ENCODE data around the gene SCYGR2. TPM values are rescaled to one million over a fixed set of nuclear protein-coding genes. Genes with fewer than 3 reads are reported as not detected.

SCYGR2 gene
- total and polyA plus RNA-seq, 8 donors, result not detected

- intact Hi-C loops (cut with DNase I), result no loop called here
- Histone ChIP-seq H3K4me3 (no peak overlapping the region), H3K27me3 (no peaks in the 10 kb centered on the region), H3K27ac (no peak overlapping the region), H3K4me1 (no peaks in the 10 kb centered on the region), H3K9me3 (no peaks in the 10 kb centered on the region), H3K36me3 (no peaks in the 10 kb centered on the region)
- 85 to 88% methylated on average over 2 of the region's 2 CpGs for WGBS, 2 donors
- ATAC-seq (no peak), DNase-seq (no peak), FAIRE-seq (no peak)
- TF ChIP-seq, protein P1, sequence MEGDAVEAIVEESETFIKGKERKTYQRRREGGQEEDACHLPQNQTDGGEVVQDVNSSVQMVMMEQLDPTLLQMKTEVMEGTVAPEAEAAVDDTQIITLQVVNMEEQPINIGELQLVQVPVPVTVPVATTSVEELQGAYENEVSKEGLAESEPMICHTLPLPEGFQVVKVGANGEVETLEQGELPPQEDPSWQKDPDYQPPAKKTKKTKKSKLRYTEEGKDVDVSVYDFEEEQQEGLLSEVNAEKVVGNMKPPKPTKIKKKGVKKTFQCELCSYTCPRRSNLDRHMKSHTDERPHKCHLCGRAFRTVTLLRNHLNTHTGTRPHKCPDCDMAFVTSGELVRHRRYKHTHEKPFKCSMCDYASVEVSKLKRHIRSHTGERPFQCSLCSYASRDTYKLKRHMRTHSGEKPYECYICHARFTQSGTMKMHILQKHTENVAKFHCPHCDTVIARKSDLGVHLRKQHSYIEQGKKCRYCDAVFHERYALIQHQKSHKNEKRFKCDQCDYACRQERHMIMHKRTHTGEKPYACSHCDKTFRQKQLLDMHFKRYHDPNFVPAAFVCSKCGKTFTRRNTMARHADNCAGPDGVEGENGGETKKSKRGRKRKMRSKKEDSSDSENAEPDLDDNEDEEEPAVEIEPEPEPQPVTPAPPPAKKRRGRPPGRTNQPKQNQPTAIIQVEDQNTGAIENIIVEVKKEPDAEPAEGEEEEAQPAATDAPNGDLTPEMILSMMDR (IDR thresholded peaks at IDR 0.05), result no peak
Measured at GRCh38 chr2:227568852-227569169, 29.9 kb upstream of the SCYGR2 start.

- FAIRE-seq, result no peak
Measured at GRCh38 chr2:227570615-227571014, 28.1 kb upstream of the SCYGR2 start.

GRCh38 chr2:227576110-227576509 lies 22.6 kb upstream of the SCYGR2 start:
- Histone ChIP-seq H3K4me3 (no peak overlapping the region), H3K27me3 (no peaks in the 10 kb centered on the region), H3K36me3 (no peaks in the 10 kb centered on the region), H3K27ac (no peak overlapping the region), H3K9me3 (no peaks in the 10 kb centered on the region), H3K4me1 (no peaks in the 10 kb centered on the region)
- TF ChIP-seq, protein P1 (IDR thresholded peaks at IDR 0.05), result no peak
- intact Hi-C loops (cut with DNase I), result no loop called here
- ATAC-seq (no peak), DNase-seq (no peak), FAIRE-seq (no peak)

More at GRCh38 chr2:227570615-227571014, 28.1 kb upstream of the SCYGR2 start:
- WGBS, 2 donors, result 30 to 42% methylated on average over 1 of the region's 1 CpG
- no peaks in the 10 kb centered on the region for H3K27me3 ChIP-seq
- intact Hi-C loops (cut with DNase I), result no loop called here
- no peaks in the 10 kb centered on the region for H3K4me1 ChIP-seq
- no peaks in the 10 kb centered on the region for H3K9me3 ChIP-seq
- no peak overlapping the region for H3K4me3 ChIP-seq
- TF ChIP-seq, protein P1 (IDR thresholded peaks at IDR 0.05), result no peak
- H3K27ac ChIP-seq, result no peak overlapping the region
- DNase-seq, result no peak
- no peak for ATAC-seq
- no peaks in the 10 kb centered on the region for H3K36me3 ChIP-seq

DNA sequence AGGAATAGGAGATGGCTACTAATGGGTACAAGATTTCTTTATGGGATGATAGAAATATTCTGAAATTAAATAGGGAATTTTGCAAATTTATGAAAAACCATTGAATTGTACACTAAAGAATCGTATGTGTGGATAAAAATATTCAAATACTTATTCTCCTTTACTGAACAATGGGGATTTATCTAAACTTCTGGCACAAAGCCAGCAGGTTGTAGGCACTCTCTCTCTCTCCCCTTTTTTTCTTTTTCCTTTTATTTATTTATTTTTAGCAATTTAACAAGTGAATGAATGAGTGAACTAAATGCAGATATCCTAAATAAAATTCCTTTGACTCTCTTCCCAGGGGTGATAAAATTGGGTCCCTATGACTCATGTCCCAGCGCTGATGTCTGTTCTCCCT lies 21.9 kb upstream of the SCYGR2 start:
- DNase-seq (no peak), FAIRE-seq (no peak), ATAC-seq (no peak)
- H3K27ac ChIP-seq, result no peak overlapping the region
- H3K4me3 ChIP-seq, result no peak overlapping the region
- no peaks in the 10 kb centered on the region for H3K27me3 ChIP-seq
- intact Hi-C loops (cut with DNase I), result no loop called here
- H3K9me3 ChIP-seq, result no peaks in the 10 kb centered on the region
- TF ChIP-seq, protein P1 (IDR thresholded peaks at IDR 0.05), result no peak
- H3K36me3 ChIP-seq, result no peaks in the 10 kb centered on the region
- no peaks in the 10 kb centered on the region for H3K4me1 ChIP-seq
- WGBS, 2 donors, result 63 to 75% methylated on average over 2 of the region's 2 CpGs

- peak in 1 of 4 donors; percentile 25 for ATAC-seq
- Histone ChIP-seq H3K4me3 (no peak overlapping the region), H3K36me3 (no peaks in the 10 kb centered on the region), H3K4me1 (no peaks in the 10 kb centered on the region), H3K27ac (no peak overlapping the region), H3K9me3 (no peaks in the 10 kb centered on the region), H3K27me3 (no peaks in the 10 kb centered on the region)
- no peak for FAIRE-seq
- TF ChIP-seq, protein P1 (IDR thresholded peaks at IDR 0.05), result no peak
- WGBS, 2 donors, result 21 to 22% methylated on average over 2 of the region's 2 CpGs
- intact Hi-C loops (cut with DNase I), result no loop called here
- DNase-seq, result no peak
Measured at GRCh38 chr2:227577555-227577954, 21.1 kb upstream of the SCYGR2 start.
